HepG2 (cell line): ENCODE results near the gene GORASP2. TPM values are rescaled to one million over a fixed set of nuclear protein-coding genes. Genes with fewer than 3 reads are reported as not detected.

ENCODE experiments used
- ATAC-seq: fragments of 200-7000 bp; cut with Tn5 transposase; 3 replicates; pipeline ENCODE4 v1.9.1; 2020; ENCODE audit warnings: mild to moderate bottlenecking, moderate library complexity
- BruUV-seq: library from RNA; stranded (reverse); fragments of 400-500 nt; replicated peaks from 2 replicates; lab custom pipeline; 2021; lab: Mats Ljungman, UMichigan
- CTCF ChIA-PET: fragments of 300-600 bp; formaldehyde crosslinking; extraction: SDS; loops from one replicate; lab custom pipeline; 2021; ENCODE audit warnings: low total read pairs, inconsistent platforms, low intra/inter-chr PET ratio; lab: Yijun Ruan, JAX
- POLR2A ChIA-PET: fragments of 350-600 bp; sonication (Branson Sonifier 250); formaldehyde crosslinking; loops from one replicate; lab custom pipeline; 2020; ENCODE audit warnings: antibody characterized with exemption, inconsistent platforms; lab: Yijun Ruan, JAX
- DNase-seq: peaks from one replicate; pipeline ENCODE4 v3.0.0-alpha.2; 2015; ENCODE audit warnings: low spot score
- FAIRE-seq: peaks from 3 replicates; lab custom pipeline; 2011; peaks lifted over from hg19 to GRCh38; lab: Jason Lieb, UNC
- H2AFZ ChIP-seq: one replicate; pipeline ENCODE4 v1.6.1; 2011; ENCODE audit warnings: low read length, inconsistent platforms
- H3K27ac ChIP-seq: fragments of 300-600 bp; 3 replicates; pipeline ENCODE4 v1.8.0; 2011; ENCODE audit warnings: mixed run types, mild to moderate bottlenecking, mixed read lengths, low read length, inconsistent platforms; ENCODE audit not compliant: insufficient read depth; ENCODE audit errors: extremely low read length
- H3K27me3 ChIP-seq, 2 experiments: fragments of 200-600 bp in 1 of 2; 2 replicates in 1 of 2; 3 replicates in 1 of 2; pipeline versions ENCODE4 v1.6.0 to v1.8.0; 2011; ENCODE audit warnings: low read length in 2 of 2, mild to moderate bottlenecking in 2 of 2, moderate library complexity in 2 of 2, inconsistent platforms in 1 of 2; ENCODE audit not compliant: insufficient read depth in 2 of 2, control insufficient read depth in 1 of 2
- H3K36me3 ChIP-seq, 2 experiments: fragments of 200-600 bp in 1 of 2; replicated peaks in 1 of 2; 2 replicates in 1 of 2; 3 replicates in 1 of 2; pipeline versions ENCODE4 v1.5.1 to v1.8.0; 2011; ENCODE audit warnings: low read length in 2 of 2, inconsistent platforms in 1 of 2; ENCODE audit not compliant: insufficient read depth in 2 of 2, control insufficient read depth in 1 of 2
- H3K4me1 ChIP-seq: 2 replicates; pipeline ENCODE4 v1.5.1; 2012; ENCODE audit warnings: low read length, inconsistent platforms; ENCODE audit not compliant: insufficient read depth
- H3K4me2 ChIP-seq: 2 replicates; pipeline ENCODE4 v1.6.0; 2011; ENCODE audit warnings: low read depth, low read length, inconsistent platforms
- H3K4me3 ChIP-seq, 3 experiments: fragments of 200-600 bp in 1 of 3; sonication (generic), shearing (Covaris generic) in 1 of 3; replicated peaks in 1 of 3; 2 replicates each; pipeline ENCODE4 v1.5.1; 2011 to 2016; ENCODE audit warnings: low read length in 3 of 3, inconsistent platforms in 2 of 3, low read depth in 2 of 3, mild to moderate bottlenecking in 2 of 3, control low read depth in 1 of 3, mixed read lengths in 1 of 3; ENCODE audit not compliant: insufficient read depth in 1 of 3
- H3K79me2 ChIP-seq: one replicate; pipeline ENCODE4 v1.6.1; 2011; ENCODE audit warnings: low read length, inconsistent platforms; ENCODE audit not compliant: insufficient read depth
- H3K9ac ChIP-seq: 2 replicates; pipeline ENCODE4 v1.6.0; 2011; ENCODE audit warnings: mild to moderate bottlenecking, low read depth, low read length, inconsistent platforms; ENCODE audit not compliant: insufficient read depth
- H3K9me3 ChIP-seq: 2 replicates; pipeline ENCODE4 v1.5.1; 2012; ENCODE audit warnings: mild to moderate bottlenecking, low read length
- H4K20me1 ChIP-seq: 2 replicates; pipeline ENCODE4 v1.6.0; 2011; ENCODE audit warnings: inconsistent platforms, mild to moderate bottlenecking, low read length, moderate library complexity; ENCODE audit not compliant: insufficient read depth
- CBFB ChIP-seq: sonication (generic); formaldehyde crosslinking; IDR thresholded peaks from 2 replicates; pipeline ENCODE4 v1.4.0; 2020; ENCODE audit warnings: missing genetic modification reagents
- CCDC6 ChIP-seq: sonication (generic); formaldehyde crosslinking; IDR thresholded peaks from 2 replicates; pipeline ENCODE4 v1.8.1; 2022; ENCODE audit warnings: mild to moderate bottlenecking, missing genetic modification reagents, moderate library complexity
- MAFF ChIP-seq: IDR thresholded peaks from 2 replicates; pipeline ENCODE4 v1.6.1; 2011; ENCODE audit warnings: low read depth, low read length, improper control_type of control experiment
- MAFK ChIP-seq, 2 experiments: IDR thresholded peaks in 1 of 2; conservative IDR thresholded peaks in 1 of 2; 2 replicates each; pipeline ENCODE4 v1.6.1; 2011; ENCODE audit warnings: improper control_type of control experiment in 2 of 2, low read length in 2 of 2
- SMC3 ChIP-seq: IDR thresholded peaks from 2 replicates; pipeline ENCODE4 v1.6.1; 2011; ENCODE audit warnings: low read length, improper control_type of control experiment
- TFE3 ChIP-seq: IDR thresholded peaks from 2 replicates; pipeline ENCODE4 v1.6.1; 2016
- ZNF124 ChIP-seq: sonication (generic); formaldehyde crosslinking; IDR thresholded peaks from 2 replicates; pipeline ENCODE4 v1.4.0; 2020; ENCODE audit warnings: missing genetic modification reagents
- WGBS: methylation state at CpG from one replicate; pipeline ENCODE4 v1.1.6; 2017; ENCODE audit warnings: low lambda C conversion rate; 5-methylcytosine and 5-hydroxymethylcytosine counted together
- in situ Hi-C: cut with HindIII; loops from 2 replicates; pipeline ENCODE4 v1.10.0; 2017; ENCODE audit warnings: low pct_unique_long_range_greater_than_20kb; ENCODE audit not compliant: extremely low pct_ligation_motif_present
- intact Hi-C: fragments of 100-400 bp; cut with micrococcal nuclease; formaldehyde crosslinking; loops from one replicate; pipeline ENCODE4 v1.10.0; 2022; ENCODE audit not compliant: unreplicated experiment
- polyA plus RNA-seq, 8 experiments: library from polyadenylated mRNA; depleted of rRNA in 3 of 8; stranded (reverse) in 7 of 8; unstranded in 1 of 8; fragments of >200 nt; fragmentation: Illumina TruSeq in 4 of 8; extraction: Trizol in 4 of 8; gene quantifications; 2 replicates each; pipeline versions ENCODE4 v1.2.1 to v1.2.3, GENCODE V29; 2011 to 2016; ENCODE audit warnings: low read depth in 4 of 8, missing spikeins in 1 of 8, mixed read lengths in 1 of 8; ENCODE audit not compliant: insufficient read depth in 1 of 8
- total RNA-seq, 5 experiments: library from RNA; depleted of rRNA; stranded (reverse); fragments of >200 nt; fragmentation: Illumina TruSeq; extraction: Trizol; gene quantifications; 2 replicates each; pipeline ENCODE4 v1.2.3, GENCODE V29; 2016; ENCODE audit warnings: low read depth in 1 of 5

Gene GORASP2
- total and polyA plus RNA-seq, 2 of the 13 experiments (the other 11 are each of a cell fraction or from before 2014, with no cell fraction given), result 103 to 239 TPM

GRCh38 chr2:170892391-170892951 is 36.6 kb upstream of the GORASP2 start:
- H3K36me3 ChIP-seq, result no peaks in the 10 kb centered on the region
- H3K4me3 ChIP-seq, result no peak overlapping the region
- no peaks in the 10 kb centered on the region for H3K4me1 ChIP-seq
- no TSS peak for BruUV-seq
- H3K79me2 ChIP-seq, result no peaks in the 10 kb centered on the region
- intact Hi-C loops (no loop called here), in situ Hi-C loops (no loop called here)
- FAIRE-seq (no peak), ATAC-seq (no peak), DNase-seq (no peak)
- H3K4me2 ChIP-seq, result no peak overlapping the region
- no peak overlapping the region for H3K27ac ChIP-seq
- POLR2A ChIA-PET, result no interaction called here
- no peaks in the 10 kb centered on the region for H3K9me3 ChIP-seq
- no peaks in the 10 kb centered on the region; a peak in 1 of 5 replicates for H3K27me3 ChIP-seq
- H4K20me1 ChIP-seq, result no peaks in the 10 kb centered on the region
- CTCF ChIA-PET, result no interaction called here
- H2AFZ ChIP-seq, result no peak overlapping the region
- 7% methylated on average over 9 of the region's 9 CpGs for WGBS
- TF ChIP-seq TFE3 (CRISPR knock-in tag) (no peak), ZNF124 (no peak), MAFK (conservative IDR thresholded peaks at IDR 0.05 in 1 of 2, IDR thresholded peaks at IDR 0.05 in 1 of 2; ENCODE audit: low read length in 2 of 2) (peak; percentile 71 to 78), CCDC6 (CRISPR knock-in tag) (no peak), CBFB (CRISPR knock-in tag) (no peak), MAFF (peak; percentile 58), SMC3 (no peak)
- no peak overlapping the region for H3K9ac ChIP-seq
